ENCODE measurements around the gene SASH3.

GRCh38 chrX:129761596-129761995 is 18.2 kb upstream of the SASH3 start:
- TF ChIP-seq CEBPB (IDR thresholded peaks at IDR 0.05): no peak
- TF ChIP-seq RNF2 (IDR thresholded peaks at IDR 0.05; ENCODE audit: borderline replicate concordance, low read depth): no peak
- no peak for TF ChIP-seq MYC (IDR thresholded peaks at IDR 0.05; ENCODE audit: borderline replicate concordance, low read length)
- TF ChIP-seq MAFK (IDR thresholded peaks at IDR 0.05; ENCODE audit: partially characterized antibody): no peak
- TF ChIP-seq RAD21 (conservative IDR thresholded peaks at IDR 0.05 in 1 of 2, IDR thresholded peaks at IDR 0.05 in 1 of 2): no peak
- TF ChIP-seq CTCF (IDR thresholded peaks at IDR 0.05): no peak
- TF ChIP-seq RARB (CRISPR knock-in tag; IDR thresholded peaks at IDR 0.05): no peak
- no peak for TF ChIP-seq KDM1A (IDR thresholded peaks at IDR 0.05; ENCODE audit: low read depth)
- no peak for TF ChIP-seq MAX (IDR thresholded peaks at IDR 0.05)
- TF ChIP-seq RFX5 (IDR thresholded peaks at IDR 0.05): no peak
- no peak for TF ChIP-seq SREBF2 (IDR thresholded peaks at IDR 0.05)
- no peak for TF ChIP-seq ZFP36 (IDR thresholded peaks at IDR 0.05; ENCODE audit: borderline replicate concordance, partially characterized antibody)
- no peak for TF ChIP-seq ATOH8 (CRISPR knock-in tag; IDR thresholded peaks at IDR 0.05; ENCODE audit: low read depth)
- no peak for TF ChIP-seq POLR2A (IDR thresholded peaks at IDR 0.05; ENCODE audit: low read length)
